ENCODE results near the gene TBCK.
"Not testable (repeated sequence)": the region's sequence is repeated elsewhere in the genome, so short reads cannot be mapped to it uniquely, and the experiment has no call there.

TBCK gene

GRCh38 chr4:106277140-106277675 is 38.8 kb downstream of the TBCK start:
- DNase-seq, result no peak

GRCh38 chr4:106273831-106274230 is 42.2 kb downstream of the TBCK start:
- DNase-seq, result no peak

GRCh38 chr4:106270736-106271135 is 45.3 kb downstream of the TBCK start:
- no peak for DNase-seq

- DNase-seq, result no peak
These were observed 46.3 kb downstream of the TBCK start for GRCh38 chr4:106269711-106270110.

- no peak for DNase-seq
These were observed 47.2 kb downstream of the TBCK start for GRCh38 chr4:106268786-106269185.

GRCh38 chr4:106266201-106266600 is 49.8 kb downstream of the TBCK start:
- peak; percentile 7 for DNase-seq

- no peak for DNase-seq
These were observed 51.7 kb downstream of the TBCK start for GRCh38 chr4:106264331-106264728.

GRCh38 chr4:106263594-106264330 is 52.2 kb downstream of the TBCK start:
- DNase-seq, result no peak

- DNase-seq, result no peak
These were observed 54.0 kb downstream of the TBCK start for GRCh38 chr4:106261980-106262379.

GRCh38 chr4:106258145-106259045 is 57.6 kb downstream of the TBCK start:
- no peak for DNase-seq

GRCh38 chr4:106256190-106256589 is 59.8 kb downstream of the TBCK start:
- DNase-seq, result no peak

GRCh38 chr4:106255195-106255594 is 60.8 kb downstream of the TBCK start:
- DNase-seq, result no peak

- DNase-seq, result no peak
These were observed 62.5 kb downstream of the TBCK start for GRCh38 chr4:106253364-106254129.

GRCh38 chr4:106247600-106247999 is 68.4 kb downstream of the TBCK start:
- no peak for DNase-seq

- DNase-seq, result no peak
These were observed 69.6 kb downstream of the TBCK start for GRCh38 chr4:106246441-106246840.

GRCh38 chr4:106245176-106245575 is 70.8 kb downstream of the TBCK start:
- no peak for DNase-seq

- DNase-seq, result no peak
These were observed 75.3 kb downstream of the TBCK start for GRCh38 chr4:106240699-106241098.

GRCh38 chr4:106238820-106239420 is 77.1 kb downstream of the TBCK start:
- peak; percentile 29 for DNase-seq

- no peak for DNase-seq
These were observed 84.1 kb downstream of the TBCK start for GRCh38 chr4:106231931-106232330.

- no peak for DNase-seq
These were observed 93.5 kb downstream of the TBCK start for GRCh38 chr4:106222548-106222947.

GRCh38 chr4:106213291-106213690 is 102.7 kb downstream of the TBCK start:
- DNase-seq, result not testable (repeated sequence)

- DNase-seq, result no peak
These were observed 106.0 kb downstream of the TBCK start for GRCh38 chr4:106210021-106210420.
